Upper lobe of left lung (tissue), 6 donors: Measurements from ENCODE around the gene LYRM7. TPM values are rescaled to one million over a fixed set of nuclear protein-coding genes. Genes with fewer than 3 reads are reported as not detected.

Experiments used
- ATAC-seq, 2 donors: fragments of 200-7000 bp; cut with Tn5 transposase; one replicate each; pipeline ENCODE4 v1.9.1; 2022; ENCODE audit warnings: mild to moderate bottlenecking in 2 of 2, moderate library complexity in 2 of 2; ENCODE audit not compliant: low FRiP score in 2 of 2
- DNase-seq, 2 donors: peaks; one replicate each; pipeline ENCODE4 v3.0.0-alpha.2; 2019 to 2020
- H3K27ac ChIP-seq, 4 donors: fragments of 200-600 bp; sonication (generic); one replicate each; pipeline ENCODE4 v1.5.1; 2016 to 2019
- H3K27me3 ChIP-seq, 4 donors: fragments of 200-600 bp; sonication (generic); one replicate each; pipeline ENCODE4 v1.5.1; 2017 to 2019
- H3K36me3 ChIP-seq, 4 donors: fragments of 200-600 bp; sonication (generic); one replicate each; pipeline ENCODE4 v1.5.1; 2016 to 2019
- H3K4me1 ChIP-seq, 4 donors: fragments of 200-600 bp; sonication (generic); one replicate each; pipeline ENCODE4 v1.5.1; 2018 to 2019
- H3K4me3 ChIP-seq, 4 donors: fragments of 200-600 bp; sonication (generic); one replicate each; pipeline ENCODE4 v1.5.1; 2017 to 2019; ENCODE audit warnings: mild to moderate bottlenecking in 2 of 4, moderate library complexity in 1 of 4
- H3K9me3 ChIP-seq, 4 donors: fragments of 200-600 bp; sonication (generic); one replicate each; pipeline ENCODE4 v1.5.1; 2018 to 2019
- CTCF ChIP-seq, 6 experiments: fragments of 450-650 bp in 4 of 6; fragments of 200-600 bp in 2 of 6; sonication (generic) in 2 of 6; IDR thresholded peaks; one replicate each; pipeline ENCODE4 v1.5.1; 2016 to 2019; ENCODE audit warnings: antibody characterized with exemption in 6 of 6
- EP300 ChIP-seq, 4 donors: sonication (generic); formaldehyde crosslinking; IDR thresholded peaks; one replicate each; pipeline ENCODE4 v1.5.1; 2017; ENCODE audit warnings: antibody characterized with exemption in 4 of 4, control low read depth in 2 of 4
- POLR2A ChIP-seq, 4 donors: fragments of 450-650 bp; IDR thresholded peaks; one replicate each; pipeline ENCODE4 v1.5.1; 2016 to 2017; ENCODE audit warnings: antibody characterized with exemption in 4 of 4, mild to moderate bottlenecking in 2 of 4
- POLR2AphosphoS5 ChIP-seq, 2 donors: sonication (generic); formaldehyde crosslinking; IDR thresholded peaks; one replicate each; pipeline ENCODE4 v1.5.1; 2017; ENCODE audit warnings: antibody characterized with exemption in 2 of 2
- WGBS, 2 donors: methylation state at CpG; one replicate each; pipeline ENCODE4 v1.1.5; 2017 to 2018; 5-methylcytosine and 5-hydroxymethylcytosine counted together
- total RNA-seq, 6 donors: library from RNA; depleted of rRNA in 4 of 6; stranded (reverse); fragments of >200 nt in 4 of 6; gene quantifications; one replicate each; pipeline versions ENCODE4 v1.1.0 to v1.2.1, GENCODE V29; 2016 to 2021
- donor health status: DM: no; HTN: no; CAD: no; lungs with moderate emphysema.
- donor health status: DM: no; HTN: yes; CAD: no; lungs with severe emphysema.

The LYRM7 gene
- total RNA-seq, 6 donors from 2014 or later = 1.7 to 7.1 (median 4.2) TPM

GRCh38 chr5:131212471-131213021 lies 41.8 kb downstream of the LYRM7 start:
- ATAC-seq (no peak), DNase-seq (no peak)
- peaks cover 0 to 11% (median 4%) of the 10 kb centered on the region in 4 donors for H3K4me1 ChIP-seq
- H3K36me3 ChIP-seq = no peaks in the 10 kb centered on the region
- H3K9me3 ChIP-seq = no peaks in the 10 kb centered on the region
- TF ChIP-seq POLR2AphosphoS5 (IDR thresholded peaks at IDR 0.05) = no peak
- no peak for TF ChIP-seq CTCF (IDR thresholded peaks at IDR 0.05)
- no peak for TF ChIP-seq POLR2A (IDR thresholded peaks at IDR 0.05)
- TF ChIP-seq EP300 (IDR thresholded peaks at IDR 0.05) = no peak
- no peak overlapping the region for H3K27ac ChIP-seq
- 70 to 81% methylated on average over 5 of the region's 5 CpGs for whole genome bisulfite sequencing, 2 donors
- H3K4me3 ChIP-seq = no peak overlapping the region
- no peaks in the 10 kb centered on the region for H3K27me3 ChIP-seq

- Histone ChIP-seq H3K9me3 (no peaks in the 10 kb centered on the region), H3K4me3 (no peak overlapping the region), H3K27ac (no peak overlapping the region), H3K27me3 (no peaks in the 10 kb centered on the region), H3K4me1 (peaks cover 0 to 4% (median 2%) of the 10 kb centered on the region in 4 donors), H3K36me3 (no peaks in the 10 kb centered on the region)
- DNase-seq (no peak), ATAC-seq (no peak)
- no peak for TF ChIP-seq POLR2A (IDR thresholded peaks at IDR 0.05)
- no peak for TF ChIP-seq EP300 (IDR thresholded peaks at IDR 0.05)
- no peak for TF ChIP-seq POLR2AphosphoS5 (IDR thresholded peaks at IDR 0.05)
- WGBS, 2 donors = 75 to 84% methylated on average over 3 of the region's 3 CpGs
Observed at GRCh38 chr5:131214609-131215227, 44.0 kb downstream of the LYRM7 start.

- no peaks in the 10 kb centered on the region for H3K36me3 ChIP-seq
- H3K27me3 ChIP-seq = no peaks in the 10 kb centered on the region
- H3K9me3 ChIP-seq = no peaks in the 10 kb centered on the region
- ATAC-seq = no peak
- 80 to 93% methylated on average over 4 of the region's 4 CpGs for WGBS, 2 donors
- TF ChIP-seq POLR2AphosphoS5 (IDR thresholded peaks at IDR 0.05) (no peak), EP300 (IDR thresholded peaks at IDR 0.05) (no peak), POLR2A (IDR thresholded peaks at IDR 0.05) (no peak), CTCF (IDR thresholded peaks at IDR 0.05) (no peak)
- no peaks in the 10 kb centered on the region for H3K4me1 ChIP-seq
- H3K4me3 ChIP-seq = no peak overlapping the region
- no peak overlapping the region for H3K27ac ChIP-seq
- DNase-seq = no peak
Observed at GRCh38 chr5:131217791-131218190, 47.0 kb downstream of the LYRM7 start.

- no peak for ATAC-seq
- 76 to 85% methylated on average over 4 of the region's 4 CpGs for WGBS, 2 donors
- Histone ChIP-seq H3K36me3 (no peaks in the 10 kb centered on the region), H3K27ac (no peak overlapping the region), H3K4me3 (no peak overlapping the region), H3K27me3 (no peaks in the 10 kb centered on the region), H3K9me3 (no peaks in the 10 kb centered on the region), H3K4me1 (no peaks in the 10 kb centered on the region)
- TF ChIP-seq CTCF (IDR thresholded peaks at IDR 0.05) (no peak), POLR2AphosphoS5 (IDR thresholded peaks at IDR 0.05) (no peak), POLR2A (IDR thresholded peaks at IDR 0.05) (no peak), EP300 (IDR thresholded peaks at IDR 0.05) (no peak)
- no peak for DNase-seq
Observed at GRCh38 chr5:131218392-131218791, 47.6 kb downstream of the LYRM7 start.

- Histone ChIP-seq H3K4me1 (no peaks in the 10 kb centered on the region), H3K9me3 (no peaks in the 10 kb centered on the region), H3K27ac (no peak overlapping the region), H3K36me3 (no peaks in the 10 kb centered on the region), H3K4me3 (no peak overlapping the region), H3K27me3 (no peaks in the 10 kb centered on the region)
- TF ChIP-seq EP300 (IDR thresholded peaks at IDR 0.05) = no peak
- no peak for TF ChIP-seq POLR2A (IDR thresholded peaks at IDR 0.05)
- TF ChIP-seq CTCF (IDR thresholded peaks at IDR 0.05) = no peak
- no peak for TF ChIP-seq POLR2AphosphoS5 (IDR thresholded peaks at IDR 0.05)
- WGBS, 2 donors = 91 to 92% methylated on average over 7 of the region's 7 CpGs
- ATAC-seq (no peak), DNase-seq (no peak)
Observed at GRCh38 chr5:131220566-131220965, 49.8 kb downstream of the LYRM7 start.
